ENCODE results near the gene ANXA3. TPM values are rescaled to one million over a fixed set of nuclear protein-coding genes. Genes with fewer than 3 reads are reported as not detected.
"Not testable (repeated sequence)": the region's sequence is repeated elsewhere in the genome, so short reads cannot be mapped to it uniquely, and the experiment has no call there.

ANXA3 gene
- total RNA-seq, 2 experiments from 2014 or later = 2.9 to 4.2 TPM

- H3K27ac Mint-ChIP-seq; H3K4me3 Mint-ChIP-seq; H3K36me3 Mint-ChIP-seq (ENCODE audit: low read depth); DNase-seq; CTCF ChIA-PET; POLR2A ChIA-PET; ATAC-seq; H3K9me3 Mint-ChIP-seq (ENCODE audit: insufficient read depth): not testable (repeated sequence)
- H3K4me1 Mint-ChIP-seq (ENCODE audit: low read depth) = peaks cover 13% of the 10 kb centered on the region
- H3K27me3 Mint-ChIP-seq (ENCODE audit: low read depth) = peaks cover 41% of the 10 kb centered on the region
These were observed 3.7 kb upstream of the ANXA3 start for GRCh38 chr4:78547899-78548298.

GRCh38 chr4:78548889-78549288 lies 2.7 kb upstream of the ANXA3 start:
- POLR2A ChIA-PET, H3K27ac Mint-ChIP-seq, DNase-seq: not testable (repeated sequence)

DNA sequence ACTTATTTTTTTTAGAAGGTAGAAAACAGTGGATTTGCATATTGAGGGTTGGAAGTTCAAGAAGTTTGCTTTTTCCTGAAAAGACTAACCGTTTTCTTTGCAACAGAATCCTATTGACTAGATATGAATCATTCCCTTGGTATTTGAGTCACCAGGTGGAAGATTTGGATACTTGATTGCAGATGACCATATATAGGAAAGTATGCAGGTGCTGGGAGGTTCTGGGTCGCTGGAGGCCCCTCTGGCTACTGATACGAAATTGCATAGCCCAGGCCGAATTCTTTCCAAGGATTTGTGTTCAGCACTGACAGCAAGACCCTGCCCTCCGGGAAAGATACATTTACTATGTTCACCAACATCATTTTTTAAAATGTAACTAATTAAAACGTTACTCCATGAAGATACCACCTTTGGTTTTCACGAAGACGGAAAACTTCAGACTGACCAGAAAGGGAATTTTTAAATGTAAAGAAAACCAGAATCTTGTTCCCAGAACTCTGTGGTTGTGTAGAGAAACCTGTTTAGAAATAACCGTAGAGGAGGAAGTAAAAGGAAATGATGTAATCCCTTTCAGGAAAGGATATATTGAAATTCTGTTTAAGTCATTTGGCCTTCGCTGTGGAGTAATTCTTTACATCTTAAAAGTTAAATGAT lies 946 bp downstream of the ANXA3 start:
- Mint-ChIP-seq H3K36me3 (ENCODE audit: low read depth) (peaks cover 7% of the 10 kb centered on the region), H3K27ac (no peak overlapping the region), H3K4me3 (peak overlapping the region; percentile 48), H3K9me3 (ENCODE audit: insufficient read depth) (no peaks in the 10 kb centered on the region), H3K27me3 (ENCODE audit: low read depth) (peaks cover 30% of the 10 kb centered on the region), H3K4me1 (ENCODE audit: low read depth) (peaks cover 20% of the 10 kb centered on the region)
- no peak for ATAC-seq
- no peak for DNase-seq
- ChIA-PET CTCF (no interaction called here), POLR2A (interaction anchor here (0.6 kb wide), 1 partner anchor 421 kb away, joined by 4 read pairs; no protein-coding TSS in a partner anchor)

More at GRCh38 chr4:78548889-78549288, 2.7 kb upstream of the ANXA3 start:
- H3K4me3 Mint-ChIP-seq; ATAC-seq; CTCF ChIA-PET; H3K36me3 Mint-ChIP-seq (ENCODE audit: low read depth); H3K9me3 Mint-ChIP-seq (ENCODE audit: insufficient read depth): not testable (repeated sequence)
- Mint-ChIP-seq H3K27me3 (ENCODE audit: low read depth) (peaks cover 36% of the 10 kb centered on the region), H3K4me1 (ENCODE audit: low read depth) (peaks cover 20% of the 10 kb centered on the region)

- H3K36me3 Mint-ChIP-seq (ENCODE audit: low read depth) = peaks cover 7% of the 10 kb centered on the region
- DNase-seq (no peak), ATAC-seq (no peak)
- peaks cover 20% of the 10 kb centered on the region for H3K4me1 Mint-ChIP-seq (ENCODE audit: low read depth)
- POLR2A ChIA-PET = interaction anchor here (0.6 kb wide), 1 partner anchor 420 kb away, joined by 4 read pairs; no protein-coding TSS in a partner anchor
- peaks cover 30% of the 10 kb centered on the region for H3K27me3 Mint-ChIP-seq (ENCODE audit: low read depth)
- no peak overlapping the region for H3K27ac Mint-ChIP-seq
- CTCF ChIA-PET = no interaction called here
- no peak overlapping the region for H3K4me3 Mint-ChIP-seq
- H3K9me3 Mint-ChIP-seq (ENCODE audit: insufficient read depth) = no peaks in the 10 kb centered on the region
These were observed 1.4 kb downstream of the ANXA3 start for GRCh38 chr4:78553043-78553396.

GRCh38 chr4:78553529-78554060 lies 2.0 kb downstream of the ANXA3 start:
- ChIA-PET POLR2A (no interaction called here), CTCF (no interaction called here)
- Mint-ChIP-seq H3K27ac (no peak overlapping the region), H3K9me3 (ENCODE audit: insufficient read depth) (no peaks in the 10 kb centered on the region), H3K27me3 (ENCODE audit: low read depth) (peaks cover 30% of the 10 kb centered on the region), H3K36me3 (ENCODE audit: low read depth) (peaks cover 7% of the 10 kb centered on the region), H3K4me1 (ENCODE audit: low read depth) (peaks cover 20% of the 10 kb centered on the region), H3K4me3 (no peak overlapping the region)
- ATAC-seq (no peak), DNase-seq (no peak)

DNA sequence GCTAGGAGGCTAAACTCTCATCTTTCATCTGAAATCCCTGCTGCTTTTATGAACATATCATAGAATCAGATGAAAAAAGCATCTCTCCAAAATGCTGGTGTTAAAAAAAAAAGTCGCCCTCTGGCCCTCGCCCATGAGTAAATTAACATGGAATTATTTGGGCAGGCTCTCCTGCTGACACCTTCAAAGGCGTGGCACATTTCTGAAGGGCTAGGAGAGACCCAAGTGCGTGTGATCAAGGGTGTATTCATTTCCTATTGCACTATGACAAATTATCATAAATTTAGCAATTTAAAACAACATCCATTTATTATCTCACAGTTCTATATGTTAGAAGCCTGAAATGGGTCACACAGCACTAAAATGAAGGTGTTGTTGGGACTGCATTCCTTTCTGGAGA lies 5.1 kb downstream of the ANXA3 start:
- no peak overlapping the region for H3K4me3 Mint-ChIP-seq
- peaks cover 7% of the 10 kb centered on the region for H3K36me3 Mint-ChIP-seq (ENCODE audit: low read depth)
- no peak overlapping the region for H3K27ac Mint-ChIP-seq
- peaks cover 13% of the 10 kb centered on the region for H3K4me1 Mint-ChIP-seq (ENCODE audit: low read depth)
- ChIA-PET POLR2A (no interaction called here), CTCF (interaction anchor here (0.6 kb wide), 1 partner anchor 58 kb away, joined by 3 read pairs; no protein-coding TSS in a partner anchor)
- ATAC-seq (no peak), DNase-seq (no peak)
- peaks cover 18% of the 10 kb centered on the region for H3K27me3 Mint-ChIP-seq (ENCODE audit: low read depth)
- no peaks in the 10 kb centered on the region for H3K9me3 Mint-ChIP-seq (ENCODE audit: insufficient read depth)

DNA sequence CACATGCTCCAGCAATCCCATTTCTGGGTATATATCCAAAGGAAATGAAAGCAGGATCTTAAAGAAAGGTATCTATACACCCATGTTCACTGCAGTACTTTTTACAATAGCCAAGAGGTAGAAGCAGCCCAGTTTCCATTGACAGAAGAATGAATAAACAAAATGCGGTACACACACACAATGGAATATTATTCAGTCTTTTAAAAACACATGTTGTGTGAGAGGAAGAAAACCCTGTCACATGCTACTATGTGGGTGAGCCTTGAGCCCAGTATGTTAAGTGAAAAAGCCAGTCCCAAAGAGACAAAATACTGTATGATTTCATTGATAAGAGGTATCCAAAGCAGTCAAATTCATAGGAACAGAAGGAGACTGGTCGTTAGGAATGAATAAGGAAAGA lies 6.3 kb downstream of the ANXA3 start:
- POLR2A ChIA-PET = no interaction called here
- CTCF ChIA-PET = no interaction called here
- ATAC-seq (no peak), DNase-seq (no peak)
- Mint-ChIP-seq H3K27me3 (ENCODE audit: low read depth) (peaks cover 24% of the 10 kb centered on the region), H3K36me3 (ENCODE audit: low read depth) (peaks cover 7% of the 10 kb centered on the region), H3K4me1 (ENCODE audit: low read depth) (peaks cover 7% of the 10 kb centered on the region), H3K9me3 (ENCODE audit: insufficient read depth) (no peaks in the 10 kb centered on the region), H3K4me3 (no peak overlapping the region), H3K27ac (no peak overlapping the region)

DNA sequence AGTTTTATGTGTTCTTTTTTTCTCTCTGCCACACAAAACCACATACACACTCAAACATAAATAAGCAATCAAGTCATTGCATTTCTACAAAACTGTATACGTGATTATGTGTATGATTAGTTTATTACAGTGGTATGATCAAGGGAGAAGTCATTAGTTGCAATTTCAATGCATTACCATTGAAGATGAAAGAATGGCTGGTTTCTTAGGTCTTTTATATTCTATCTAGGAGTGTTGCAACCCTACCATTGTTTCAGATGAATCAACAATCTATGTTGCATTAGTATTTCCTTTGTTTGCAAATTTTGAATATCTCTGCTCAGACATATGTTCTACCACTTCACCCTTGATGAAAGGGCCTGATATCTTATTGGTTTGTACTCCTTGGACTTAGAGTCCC lies 6.8 kb downstream of the ANXA3 start:
- Mint-ChIP-seq H3K27me3 (ENCODE audit: low read depth) (peaks cover 24% of the 10 kb centered on the region), H3K4me1 (ENCODE audit: low read depth) (peaks cover 1% of the 10 kb centered on the region), H3K4me3 (no peak overlapping the region), H3K9me3 (ENCODE audit: insufficient read depth) (no peaks in the 10 kb centered on the region), H3K36me3 (ENCODE audit: low read depth) (peaks cover 7% of the 10 kb centered on the region), H3K27ac (no peak overlapping the region)
- DNase-seq (no peak), ATAC-seq (no peak)
- ChIA-PET CTCF (no interaction called here), POLR2A (no interaction called here)

DNA sequence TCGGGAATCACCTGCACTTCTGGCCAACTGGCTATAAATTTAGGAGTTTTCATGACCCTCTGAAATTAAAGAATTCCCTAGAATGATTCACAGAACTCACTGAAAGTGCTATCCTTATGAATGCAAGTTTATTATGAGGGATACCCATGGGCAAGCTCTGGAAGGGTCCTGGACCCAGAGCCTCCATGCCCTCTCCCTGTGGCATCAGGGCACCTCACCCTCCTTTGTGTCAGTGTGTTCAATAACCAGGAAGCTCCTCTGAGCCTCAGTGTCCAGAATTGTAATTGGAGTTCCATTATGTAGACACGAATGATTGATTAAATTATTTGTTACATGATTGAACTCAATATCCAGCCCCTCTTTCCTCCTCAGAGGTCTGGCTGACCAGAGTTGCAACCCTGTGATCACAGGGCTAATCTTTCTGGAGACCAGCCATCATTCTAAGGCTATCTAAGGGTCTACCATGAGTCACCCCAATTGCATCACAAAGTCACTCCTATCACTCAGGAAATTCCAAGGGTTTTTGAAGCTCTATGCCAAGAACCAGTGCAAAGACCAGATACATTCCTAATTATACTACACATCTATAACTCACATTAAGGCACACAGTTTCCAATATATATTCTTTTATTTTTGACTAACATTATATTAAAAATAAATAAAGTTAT lies 8.9 kb downstream of the ANXA3 start:
- no peaks in the 10 kb centered on the region for H3K4me1 Mint-ChIP-seq (ENCODE audit: low read depth)
- DNase-seq (no peak), ATAC-seq (no peak)
- ChIA-PET POLR2A (no interaction called here), CTCF (no interaction called here)
- no peak overlapping the region for H3K27ac Mint-ChIP-seq
- no peak overlapping the region for H3K4me3 Mint-ChIP-seq
- H3K27me3 Mint-ChIP-seq (ENCODE audit: low read depth) = peaks cover 19% of the 10 kb centered on the region
- H3K36me3 Mint-ChIP-seq (ENCODE audit: low read depth) = no peaks in the 10 kb centered on the region
- no peaks in the 10 kb centered on the region for H3K9me3 Mint-ChIP-seq (ENCODE audit: insufficient read depth)

DNA sequence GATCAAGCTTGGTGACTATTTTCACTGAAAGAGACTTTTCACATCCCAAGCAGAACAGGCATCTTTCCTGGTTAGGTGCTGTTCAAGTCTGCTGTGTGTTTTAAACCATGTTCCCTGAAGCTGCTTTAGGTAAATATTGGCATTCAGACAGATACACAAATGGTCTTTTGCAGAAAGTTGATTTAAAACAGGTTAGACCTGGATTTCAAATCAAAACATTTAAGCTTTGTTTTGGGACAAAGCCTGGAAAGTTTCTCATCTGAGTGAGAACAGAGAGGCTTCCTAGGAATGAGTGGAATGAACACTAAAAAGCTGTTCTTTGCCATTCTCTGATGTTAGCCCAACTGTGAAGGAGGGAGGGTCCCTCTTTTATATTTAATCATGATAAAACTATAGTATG lies 10.1 kb downstream of the ANXA3 start:
- ChIA-PET POLR2A (no interaction called here), CTCF (no interaction called here)
- H3K4me1 Mint-ChIP-seq (ENCODE audit: low read depth) = no peaks in the 10 kb centered on the region
- no peak overlapping the region for H3K4me3 Mint-ChIP-seq
- H3K27me3 Mint-ChIP-seq (ENCODE audit: low read depth) = peaks cover 19% of the 10 kb centered on the region
- no peak for ATAC-seq
- H3K27ac Mint-ChIP-seq = no peak overlapping the region
- no peaks in the 10 kb centered on the region for H3K36me3 Mint-ChIP-seq (ENCODE audit: low read depth)
- DNase-seq = no peak
- H3K9me3 Mint-ChIP-seq (ENCODE audit: insufficient read depth) = no peaks in the 10 kb centered on the region

DNA sequence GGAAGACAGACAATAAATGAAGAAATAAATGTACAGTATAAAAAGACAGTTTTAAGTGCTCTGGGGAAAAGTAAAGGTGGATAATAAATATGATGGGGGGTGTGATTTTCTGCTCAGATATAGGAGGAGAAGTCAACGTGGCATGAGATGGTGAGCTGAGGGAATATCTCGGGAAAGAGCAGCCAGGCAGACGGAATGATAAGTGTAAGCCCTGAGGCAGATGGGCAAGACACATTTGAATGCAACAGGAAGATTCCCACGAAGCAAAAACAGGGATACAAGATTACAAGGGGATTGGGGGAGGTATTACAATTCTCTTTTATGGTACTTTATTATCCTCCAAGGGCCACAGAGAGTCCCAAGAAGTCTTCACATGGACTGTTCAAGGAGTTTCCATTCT lies 11.1 kb downstream of the ANXA3 start:
- Mint-ChIP-seq H3K36me3 (ENCODE audit: low read depth) (no peaks in the 10 kb centered on the region), H3K27me3 (ENCODE audit: low read depth) (peaks cover 17% of the 10 kb centered on the region), H3K27ac (no peak overlapping the region), H3K4me3 (no peak overlapping the region), H3K9me3 (ENCODE audit: insufficient read depth) (no peaks in the 10 kb centered on the region), H3K4me1 (ENCODE audit: low read depth) (peaks cover 5% of the 10 kb centered on the region)
- POLR2A ChIA-PET = no interaction called here
- no peak for ATAC-seq
- CTCF ChIA-PET = no interaction called here
- no peak for DNase-seq

DNA sequence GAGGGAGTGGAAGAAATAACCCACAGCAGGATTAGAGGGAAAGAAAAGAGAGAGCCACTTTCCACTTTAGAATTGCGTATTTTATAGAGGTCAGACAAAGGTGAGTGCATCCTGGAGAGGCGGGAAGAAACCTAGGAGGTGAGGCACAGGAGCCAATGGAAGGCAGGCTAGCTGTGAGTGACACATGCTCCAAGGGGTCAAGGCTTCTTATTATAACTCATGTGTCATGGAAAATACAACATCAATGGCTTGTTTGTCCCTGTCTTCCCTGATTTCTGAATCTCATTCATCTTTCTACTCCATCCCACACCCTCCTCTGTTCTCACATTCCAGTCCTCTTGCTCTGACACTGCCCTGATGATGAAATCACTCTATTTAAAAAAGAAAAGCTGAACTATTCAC lies 14.4 kb downstream of the ANXA3 start:
- no peaks in the 10 kb centered on the region for H3K36me3 Mint-ChIP-seq (ENCODE audit: low read depth)
- H3K4me1 Mint-ChIP-seq (ENCODE audit: low read depth) = peaks cover 5% of the 10 kb centered on the region
- no peak for DNase-seq
- H3K27ac Mint-ChIP-seq = no peak overlapping the region
- no peaks in the 10 kb centered on the region for H3K9me3 Mint-ChIP-seq (ENCODE audit: insufficient read depth)
- ATAC-seq = no peak
- H3K4me3 Mint-ChIP-seq = no peak overlapping the region
- POLR2A ChIA-PET = no interaction called here
- peaks cover 13% of the 10 kb centered on the region for H3K27me3 Mint-ChIP-seq (ENCODE audit: low read depth)
- CTCF ChIA-PET = interaction anchor here (1.2 kb wide), 1 partner anchor 17 kb away, joined by 3 read pairs; no protein-coding TSS in a partner anchor
